NCI-H524 treated with DMSO at 0.1 percent for 48 hours (cell line): ENCODE data around the gene NBPF3.
"Not testable (repeated sequence)": the region's sequence is repeated elsewhere in the genome, so short reads cannot be mapped to it uniquely, and the experiment has no call there.

ENCODE experiments used
- DNase-seq: peaks from one replicate; lab custom pipeline; 2025; lab: John Stamatoyannopoulos, UW

The NBPF3 gene

DNA sequence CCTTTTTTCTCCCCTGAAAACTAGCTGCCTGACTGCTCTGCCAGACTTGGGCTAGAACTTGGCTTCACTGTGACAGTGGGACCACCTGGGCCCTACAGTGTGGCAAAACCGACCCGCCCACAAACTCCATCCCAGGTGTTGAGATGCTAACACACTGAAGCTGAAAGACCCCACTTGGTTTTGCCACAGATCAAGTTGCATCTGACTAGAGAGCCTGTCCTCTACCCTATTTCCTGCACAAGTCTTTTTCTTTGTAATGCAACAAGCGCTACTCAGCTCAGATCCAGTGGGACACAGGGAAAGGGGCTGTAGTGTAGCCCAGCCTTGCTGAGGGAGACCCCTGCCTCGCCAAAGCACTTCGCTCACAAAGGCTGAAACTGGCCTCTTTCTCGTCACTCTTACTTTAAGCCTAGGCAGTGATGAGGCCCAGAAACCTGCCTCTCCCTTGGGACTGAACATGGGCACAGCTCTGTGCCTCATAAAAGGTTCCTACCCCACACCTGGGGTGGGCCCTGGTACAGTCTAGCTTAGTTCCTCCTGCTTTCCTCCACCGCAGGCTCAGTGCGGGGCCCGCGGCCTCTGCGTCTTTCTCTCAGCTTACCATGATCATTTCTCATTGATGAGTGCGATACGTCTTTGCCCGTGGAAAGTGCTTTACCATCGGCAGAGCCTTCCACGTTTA, 79.0 kb downstream of the NBPF3 start:
- no peak for DNase-seq

DNA sequence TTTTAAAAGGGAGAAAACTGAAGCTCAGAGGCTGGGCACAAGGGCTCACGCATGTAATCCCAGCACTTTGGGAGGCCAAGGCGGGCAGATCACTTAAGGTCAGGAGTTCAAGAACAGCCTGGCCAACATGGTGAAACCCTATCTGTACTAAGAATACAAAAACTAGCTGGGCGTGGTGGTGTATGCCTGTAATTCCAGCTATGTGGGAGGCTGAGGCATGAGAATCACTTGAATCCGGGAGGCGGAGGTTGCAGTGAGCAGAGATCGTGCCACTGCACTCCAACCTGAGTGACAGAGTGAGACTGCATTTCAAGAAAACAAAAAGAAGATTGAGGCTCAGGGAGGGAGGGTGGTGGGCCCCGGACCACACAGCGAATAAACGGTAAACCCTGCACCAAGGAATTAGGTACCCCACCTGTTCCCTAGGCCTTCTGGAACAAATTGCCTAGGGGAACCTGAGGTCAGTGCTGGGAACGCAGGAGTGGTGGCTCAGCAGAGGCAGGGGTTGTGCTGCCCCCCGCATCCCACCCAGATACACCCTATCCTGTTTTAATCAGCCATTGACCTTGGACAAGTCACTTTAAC, 79.6 kb downstream of the NBPF3 start:
- DNase-seq, result not testable (repeated sequence)

DNA sequence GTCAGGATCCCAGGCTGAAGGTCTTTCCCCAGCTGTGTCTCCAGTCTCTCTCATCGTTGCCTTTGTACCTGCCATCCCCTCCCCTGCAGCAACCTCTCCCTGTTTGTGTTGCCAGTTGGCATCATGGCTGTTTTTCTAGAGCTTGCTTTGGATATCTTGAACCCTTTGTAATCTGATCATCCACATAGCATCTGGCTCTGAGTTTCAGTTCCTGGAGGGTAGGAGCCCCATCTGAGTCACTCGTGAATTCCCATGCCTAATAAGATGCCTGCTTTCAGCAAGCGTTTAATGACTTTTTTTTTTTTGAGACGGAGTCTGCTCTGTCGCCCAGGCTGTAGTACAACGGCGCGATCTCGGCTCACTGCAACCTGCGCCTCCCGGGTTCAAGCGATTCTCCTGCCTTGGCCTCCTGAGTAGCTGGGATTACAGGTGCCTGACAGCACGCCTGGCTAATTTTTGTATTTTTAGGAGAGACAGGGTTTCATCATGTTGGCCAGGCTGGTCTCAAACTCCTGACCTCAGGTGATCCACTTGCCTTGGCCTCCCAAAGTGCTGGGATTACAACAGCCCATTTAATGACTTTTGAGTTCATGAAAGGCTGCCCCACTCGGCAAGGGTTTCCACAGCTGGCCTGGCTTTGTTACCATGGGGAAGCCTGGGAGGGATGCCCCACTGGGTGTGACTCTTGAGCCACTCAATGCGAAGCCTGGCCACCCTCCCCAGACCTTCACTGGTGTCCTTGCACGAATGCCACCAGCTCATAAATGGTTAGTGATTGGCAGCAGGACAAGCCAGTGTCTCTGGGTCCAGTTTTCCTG, 81.2 kb downstream of the NBPF3 start:
- peak; percentile 55 for DNase-seq

DNA sequence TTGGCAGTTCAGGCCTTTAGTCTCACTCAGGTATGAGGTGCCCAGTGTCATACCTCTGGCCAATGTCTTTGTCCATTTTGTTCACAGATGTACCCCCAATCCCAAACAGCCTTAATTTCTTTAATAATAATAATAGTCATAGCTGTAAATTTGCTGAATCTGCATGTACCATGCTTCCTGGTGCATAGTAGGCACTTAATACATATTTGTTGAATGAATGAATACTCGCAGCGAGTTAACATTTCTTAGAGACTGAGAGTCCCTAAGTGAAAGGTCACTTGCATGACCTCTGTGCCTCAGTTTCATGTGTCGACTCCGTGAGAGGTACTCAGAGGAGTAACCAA, 81.8 kb downstream of the NBPF3 start:
- DNase-seq, result no peak

DNA sequence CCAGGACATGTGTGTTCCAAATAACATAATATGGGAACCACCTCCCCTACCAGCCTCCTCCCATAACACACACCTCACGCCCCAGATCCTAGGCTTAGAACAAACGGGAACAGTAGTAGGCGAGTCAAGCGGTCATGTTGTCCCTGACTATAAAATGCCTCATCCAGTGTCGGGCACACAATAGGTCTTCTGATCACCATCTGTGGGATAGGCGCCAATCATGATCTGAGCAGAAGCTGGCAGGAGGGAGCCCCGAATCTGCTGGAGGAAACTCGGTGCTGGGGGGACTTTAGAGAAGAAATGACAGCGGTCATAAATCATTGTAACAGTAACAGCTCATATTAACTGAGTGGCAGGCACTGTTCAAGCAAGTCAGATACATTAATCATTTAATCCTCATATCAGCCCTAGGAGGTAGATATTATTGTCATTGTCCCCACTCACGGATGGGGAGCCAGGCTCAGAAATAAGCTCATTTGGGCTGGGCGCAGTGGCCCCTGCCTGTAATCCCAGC, 82.6 kb downstream of the NBPF3 start:
- DNase-seq, result no peak

DNA sequence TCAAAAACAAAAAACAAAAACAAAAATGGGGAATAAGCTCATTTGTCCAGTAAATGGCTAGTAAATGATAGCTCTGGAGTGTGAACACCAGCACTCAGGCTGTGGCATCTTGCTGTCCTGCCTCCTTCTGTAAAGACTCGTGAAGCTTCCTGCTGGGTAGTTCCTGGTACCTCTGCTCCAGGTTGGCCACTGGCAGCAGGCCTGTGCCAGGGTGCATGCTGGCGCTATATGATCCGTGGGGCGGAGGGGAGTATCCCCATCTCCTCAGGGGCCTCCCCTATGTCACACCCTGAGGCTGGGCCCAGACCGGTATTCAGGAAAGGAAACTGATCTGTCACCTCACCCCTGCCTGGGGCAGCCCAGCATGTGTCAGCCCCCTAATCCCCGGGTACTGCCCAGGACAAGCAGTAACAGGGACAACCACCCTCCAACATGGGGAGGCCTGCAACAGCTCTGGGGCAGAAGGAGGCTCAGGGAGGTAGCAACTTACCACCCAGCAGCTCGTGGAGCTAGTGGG, 83.4 kb downstream of the NBPF3 start:
- no peak for DNase-seq

DNA sequence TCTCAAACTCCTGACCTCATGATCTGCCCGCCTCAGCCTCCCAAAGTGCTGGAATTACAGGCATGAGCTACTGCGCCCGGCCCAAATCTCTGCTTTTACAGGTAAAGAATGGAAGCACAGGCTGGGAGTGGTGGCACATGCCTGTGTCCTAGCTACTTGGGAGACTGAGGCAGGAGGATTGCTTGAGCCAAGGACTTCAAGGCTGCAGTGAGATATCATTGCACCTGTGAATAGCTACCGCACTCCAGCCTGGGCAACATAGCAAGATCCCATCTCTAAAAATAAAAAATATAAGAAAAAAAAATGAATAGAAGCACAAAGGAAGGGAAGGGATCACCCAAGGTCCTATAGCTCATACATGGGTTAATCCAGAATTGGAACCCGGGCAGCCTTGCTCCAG, 84.3 kb downstream of the NBPF3 start:
- DNase-seq, result no peak

DNA sequence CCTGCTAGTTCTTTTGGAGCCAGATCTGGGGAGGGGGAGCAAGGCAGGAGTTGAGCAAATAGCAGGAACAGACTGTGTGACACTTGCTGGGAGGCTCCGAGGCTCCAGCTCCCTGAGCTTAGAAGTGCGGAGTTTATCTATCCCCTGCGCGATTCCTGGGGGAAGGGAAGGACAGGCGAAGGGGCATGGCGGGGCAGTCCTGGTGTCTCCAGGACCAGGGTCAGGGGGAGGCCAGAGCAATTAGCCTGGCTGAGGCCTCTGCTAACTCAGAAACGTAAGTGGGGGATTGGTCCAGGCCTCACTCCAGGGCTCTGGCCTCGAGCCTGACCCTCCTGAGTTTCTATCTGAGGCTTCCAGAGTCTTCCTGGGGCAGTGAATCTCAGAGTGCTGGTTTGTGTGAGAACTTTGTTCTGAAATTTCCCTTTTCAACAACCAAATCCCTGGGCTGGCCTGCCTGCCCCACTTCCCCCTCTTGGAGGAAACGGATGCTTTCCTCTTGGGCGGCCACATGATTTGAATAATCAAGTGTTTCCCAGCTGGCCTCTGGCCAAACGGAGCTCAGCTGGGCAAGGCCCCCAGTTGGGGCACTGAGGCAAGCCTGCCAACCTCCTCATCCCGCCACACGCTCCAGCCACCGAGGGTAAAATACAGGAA, 84.9 kb downstream of the NBPF3 start:
- DNase-seq, result no peak

DNA sequence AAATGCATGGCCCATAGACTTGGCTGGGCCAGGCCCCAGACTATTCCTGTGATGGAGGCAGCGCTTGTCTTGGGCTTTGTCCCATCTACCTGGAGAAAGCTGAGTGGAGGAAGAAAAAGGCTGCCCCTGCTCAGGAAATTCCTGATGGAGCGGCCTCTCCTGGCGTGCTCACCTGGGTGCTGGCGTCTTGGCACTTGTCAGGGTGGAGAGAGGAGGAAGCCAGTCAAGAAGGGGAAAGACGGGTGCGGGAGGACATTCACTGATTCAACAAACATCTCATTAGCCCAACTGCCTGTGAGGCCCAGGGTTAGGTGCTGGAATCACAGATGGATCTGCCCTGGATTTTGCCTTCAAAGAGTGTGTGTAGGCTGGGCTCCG, 85.4 kb downstream of the NBPF3 start:
- no peak for DNase-seq

DNA sequence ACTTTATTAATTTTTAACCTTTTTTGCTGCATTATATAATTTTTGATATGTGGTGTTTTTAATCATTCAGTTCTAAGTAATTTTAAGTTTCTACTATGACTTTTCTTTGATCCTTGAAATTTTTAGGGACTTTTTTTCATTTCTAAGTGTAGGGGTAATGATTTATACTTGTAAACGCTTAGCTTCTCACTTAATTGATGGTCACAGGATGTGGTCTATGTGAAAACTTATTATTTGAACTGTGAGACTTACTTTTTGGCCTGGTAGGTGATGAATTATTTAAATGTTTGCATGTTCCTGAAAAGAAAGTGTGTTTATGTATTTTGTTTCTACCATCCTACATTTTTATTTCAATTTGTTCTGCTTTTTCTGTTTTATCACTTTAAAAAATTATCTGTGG, 86.5 kb downstream of the NBPF3 start:
- no peak for DNase-seq

DNA sequence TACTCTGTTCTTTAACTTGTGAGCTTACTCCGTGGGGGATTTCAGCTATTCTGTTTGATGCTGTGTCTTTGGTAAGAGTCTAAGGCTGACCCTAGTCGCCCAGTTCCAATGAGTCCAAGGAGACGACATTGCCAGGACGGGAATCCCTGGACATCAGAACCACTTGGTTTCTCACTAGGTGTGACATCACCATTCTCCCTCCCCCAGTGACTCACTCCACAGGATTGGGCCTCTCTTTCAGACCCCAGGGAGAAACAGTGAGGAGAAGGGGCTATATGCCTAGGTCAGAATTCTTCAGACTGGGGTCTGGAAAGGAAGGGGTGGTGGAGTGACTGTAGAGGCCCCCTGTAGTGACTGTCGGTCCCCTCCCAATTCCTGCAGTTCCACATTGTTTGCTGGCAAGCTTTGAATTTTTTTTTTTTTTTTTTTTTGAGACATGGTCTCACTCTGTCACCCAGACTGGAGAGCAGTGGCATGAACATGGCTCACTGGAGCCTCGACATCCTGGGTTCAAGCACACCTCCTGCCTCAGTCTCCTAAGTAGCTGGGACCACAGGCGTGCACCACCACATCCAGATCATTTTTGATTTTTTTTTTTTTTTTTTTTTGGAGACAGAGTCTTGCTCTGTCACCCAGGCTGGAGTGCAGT, 90.6 kb downstream of the NBPF3 start:
- DNase-seq, result no peak

DNA sequence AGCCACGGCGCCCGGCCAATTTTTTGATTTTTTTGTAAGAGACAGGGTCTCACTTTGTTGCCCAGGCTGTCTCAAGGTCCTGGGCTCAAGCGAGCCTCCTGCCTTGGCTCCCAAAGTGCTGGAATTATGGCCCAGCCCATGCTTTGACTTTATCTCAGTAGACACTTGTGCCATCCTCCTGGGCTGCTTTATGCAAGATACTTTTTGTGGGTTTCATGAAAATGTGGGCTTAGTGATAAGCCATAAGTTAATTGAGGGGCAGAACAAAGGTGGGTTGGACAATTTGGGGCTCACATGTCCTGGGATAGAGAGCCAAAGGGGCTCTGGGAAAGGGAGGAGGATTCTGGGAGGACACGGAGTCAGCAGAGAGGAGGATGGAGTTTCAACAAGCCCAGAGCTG, 91.3 kb downstream of the NBPF3 start:
- DNase-seq, result no peak

DNA sequence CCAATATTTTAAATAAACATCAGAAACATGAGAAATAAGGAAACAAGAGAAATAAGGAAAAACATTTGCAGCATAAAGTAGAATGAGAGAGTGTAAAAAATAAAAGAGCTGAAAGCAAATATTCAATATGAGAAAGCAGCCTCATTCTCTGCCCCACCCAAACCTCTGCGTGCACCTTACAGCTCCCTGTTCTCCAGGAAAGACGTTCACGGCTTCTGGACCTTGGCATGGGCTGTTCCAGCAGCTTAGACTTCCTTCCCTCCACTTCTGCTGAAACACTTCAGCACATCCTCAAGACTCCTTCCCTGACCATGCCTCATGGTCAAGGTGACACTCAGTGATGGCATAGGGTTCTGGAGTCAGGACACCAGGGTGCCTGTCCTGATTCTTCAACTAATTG, 92.6 kb downstream of the NBPF3 start:
- no peak for DNase-seq

DNA sequence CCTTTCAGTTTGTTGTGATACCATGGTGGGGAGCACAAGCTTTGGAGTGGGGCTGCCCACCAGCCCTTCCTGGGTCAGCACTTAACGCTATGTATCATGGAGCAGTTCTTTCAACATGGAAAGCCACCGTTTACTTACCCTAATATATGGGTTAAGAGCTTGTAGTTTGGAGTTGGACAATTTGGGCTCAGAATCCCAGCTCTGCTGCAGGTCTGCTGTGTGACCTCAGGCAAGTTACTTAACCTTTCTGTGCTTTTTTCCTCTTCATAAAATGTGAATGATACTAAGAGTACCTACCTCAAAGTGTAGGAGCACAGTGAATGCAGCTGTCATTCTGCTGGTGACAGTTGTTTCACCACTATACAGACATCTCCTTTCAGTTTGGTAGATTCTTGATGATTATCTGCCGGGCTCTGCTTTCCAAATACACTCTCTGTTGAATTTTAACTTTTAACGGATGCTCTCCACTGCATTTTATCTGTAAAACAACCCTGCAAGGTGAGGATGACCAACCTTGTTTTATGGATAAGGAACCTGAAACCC, 93.1 kb downstream of the NBPF3 start:
- DNase-seq, result no peak

DNA sequence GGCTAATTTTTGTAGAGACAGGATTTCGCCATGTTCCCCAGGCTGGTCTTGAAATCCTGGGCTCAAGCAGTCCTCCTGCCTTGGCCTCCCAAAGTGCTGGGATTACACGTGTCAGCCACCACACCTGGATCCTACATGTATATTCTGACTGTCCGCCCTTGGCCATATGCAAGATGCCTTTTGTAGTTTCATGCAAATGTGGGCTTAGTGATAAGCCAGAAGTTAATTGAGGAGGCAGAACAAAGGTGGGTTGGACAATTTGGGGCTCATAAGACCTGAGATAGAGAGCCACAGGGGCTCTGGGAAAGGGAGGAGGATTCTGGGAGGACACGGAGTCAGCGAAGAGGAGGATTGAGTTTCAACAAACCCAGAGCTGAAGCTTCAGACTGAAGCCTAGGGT, 94.2 kb downstream of the NBPF3 start:
- DNase-seq, result no peak
